Measurements from ENCODE around the gene CLCN2. TPM values are rescaled to one million over a fixed set of nuclear protein-coding genes. Genes with fewer than 3 reads are reported as not detected.

Gene CLCN2
- total and polyA plus RNA-seq, 2 of the 4 experiments (the other 2 are of a cell fraction), result 2.9 to 5.8 TPM

GRCh38 chr3:184389384-184389783, 28.0 kb upstream of the CLCN2 start:
- no TSS peak for BruUV-seq (replicated peaks)
- Histone ChIP-seq H3K4me3 (ENCODE audit: insufficient read depth, low read depth, low read length) (no peak overlapping the region), H4K91ac (ENCODE audit: insufficient read depth, low read depth, low read length) (no peak overlapping the region), H3K18ac (ENCODE audit: low read depth, low read length) (no peak overlapping the region), H3K79me1 (ENCODE audit: low read depth in 1 of 2, low read length in 2 of 2) (no peaks in the 10 kb centered on the region), H3K27me3 (ENCODE audit: control insufficient read depth, insufficient read depth, low read length) (peaks cover 66% of the 10 kb centered on the region), H4K5ac (ENCODE audit: low read depth, low read length) (no peak overlapping the region), H3K27ac (ENCODE audit: insufficient read depth, low read length) (no peak overlapping the region), H2BK15ac (ENCODE audit: low read depth, low read length) (no peak overlapping the region), H2BK20ac (ENCODE audit: low read depth, low read length) (no peak overlapping the region), H4K20me1 (ENCODE audit: insufficient read depth, low read length) (no peaks in the 10 kb centered on the region), H2AFZ (replicated peaks; ENCODE audit: low read length, poor library complexity) (no peak overlapping the region), H4K8ac (ENCODE audit: low read depth in 2 of 2, low read length in 2 of 2) (no peak overlapping the region), H3K4ac (ENCODE audit: low read depth, low read length) (no peak overlapping the region), H2BK120ac (ENCODE audit: low read depth, low read length) (no peak overlapping the region), H3K36me3 (ENCODE audit: control insufficient read depth, insufficient read depth, low read length) (no peaks in the 10 kb centered on the region), H3K9me1 (ENCODE audit: insufficient read depth, low read length) (no peaks in the 10 kb centered on the region), H3K14ac (replicated peaks; ENCODE audit: low read depth, low read length) (no peak overlapping the region), H3K56ac (ENCODE audit: extremely low read depth, insufficient read depth, low read length) (no peak overlapping the region), H3K9ac (ENCODE audit: low read depth, low read length) (no peak overlapping the region), H2AK9ac (replicated peaks; ENCODE audit: low read depth, low read length, poor library complexity) (peak overlapping the region; percentile 24), H3K9me3 (ENCODE audit: control insufficient read depth, insufficient read depth, low read length) (no peaks in the 10 kb centered on the region), H2BK5ac (ENCODE audit: low read depth, low read length, poor library complexity, severe bottlenecking) (no peak overlapping the region), H3K4me1 (ENCODE audit: control insufficient read depth, insufficient read depth, low read length) (no peaks in the 10 kb centered on the region), H2AK5ac (ENCODE audit: low read depth, low read length) (no peak overlapping the region), H3K4me2 (ENCODE audit: low read depth, low read length) (no peak overlapping the region), H3K23ac (ENCODE audit: low read depth, low read length) (no peak overlapping the region)
- CTCF ChIA-PET, result no interaction called here
- in situ Hi-C loops (cut with MboI; ENCODE audit: low sequenced_read_pairs), result no loop called here
- POLR2A ChIA-PET (ENCODE audit: unreplicated experiment), result no interaction called here
- intact Hi-C loops (cut with micrococcal nuclease), result no loop called here
- dilution Hi-C loops (cut with HindIII; ENCODE audit: low sequenced_read_pairs, unreplicated experiment), result no loop called here
- DNase-seq (no peak), ATAC-seq (ENCODE audit: low read depth) (no peak)
- TF ChIP-seq RAD21 (IDR thresholded peaks at IDR 0.05; ENCODE audit: low read length) (no peak), ELK1 (IDR thresholded peaks at IDR 0.05; ENCODE audit: borderline replicate concordance, low read depth, low read length) (no peak), POLR2A (IDR thresholded peaks at IDR 0.05; ENCODE audit: low read depth, low read length) (no peak), FOS (IDR thresholded peaks at IDR 0.05; ENCODE audit: low read depth, low read length) (no peak), USF2 (IDR thresholded peaks at IDR 0.05; ENCODE audit: low read depth, low read length) (no peak), MAZ (IDR thresholded peaks at IDR 0.05; ENCODE audit: borderline replicate concordance, low read depth, low read length) (no peak), MXI1 (IDR thresholded peaks at IDR 0.05; ENCODE audit: borderline replicate concordance, low read depth, low read length) (no peak), MAFK (IDR thresholded peaks at IDR 0.05; ENCODE audit: low read depth, low read length) (no peak), RFX5 (IDR thresholded peaks at IDR 0.05; ENCODE audit: low read depth, low read length) (no peak), NFE2L2 (IDR thresholded peaks at IDR 0.05; ENCODE audit: low read depth, low read length) (no peak), RCOR1 (IDR thresholded peaks at IDR 0.05; ENCODE audit: insufficient replicate concordance, low read length) (no peak), SMC3 (IDR thresholded peaks at IDR 0.05; ENCODE audit: low read depth, low read length) (no peak), CTCF (conservative IDR thresholded peaks at IDR 0.05; ENCODE audit: low read depth, low read length) (no peak)
- WGBS, 2 experiments (ENCODE audit: extremely low coverage in 2 of 2, insufficient read length in 1 of 2), result no CpG with 5 or more reads among the region's 5 CpGs

Measured in IMR-90 (cell line).